Endothelial cell of umbilical vein (primary cell): Measurements from ENCODE around the gene PCSK9. TPM values are rescaled to one million over a fixed set of nuclear protein-coding genes. Genes with fewer than 3 reads are reported as not detected.

Source experiments
- BruUV-seq: library from RNA; stranded (reverse); fragments of 400-500 nt; replicated peaks from 2 replicates; lab custom pipeline; 2021; lab: Mats Ljungman, UMichigan
- CTCF ChIA-PET: fragments of 300-600, 350-600 bp; sonication (Branson Sonifier 250); formaldehyde crosslinking; loops from one replicate; lab custom pipeline; 2021; ENCODE audit warnings: antibody characterized with exemption, inconsistent platforms; lab: Charles Lee
- POLR2A ChIA-PET: fragments of 300-600, 350-600 bp; sonication (Branson Sonifier 250); formaldehyde crosslinking; loops from one replicate; lab custom pipeline; 2021; ENCODE audit warnings: antibody characterized with exemption, inconsistent platforms; lab: Charles Lee
- DNase-seq: peaks from one replicate; pipeline ENCODE4 v3.0.0-alpha.2; 2011; ENCODE audit warnings: low read depth, low spot score
- FAIRE-seq: peaks from 2 replicates; lab custom pipeline; 2011; peaks lifted over from hg19 to GRCh38; lab: Jason Lieb, UNC
- H2AFZ ChIP-seq: 2 replicates; pipeline ENCODE4 v1.6.0; 2012; ENCODE audit warnings: low read depth, low read length, control low read depth, inconsistent platforms
- H3K27ac ChIP-seq: 2 replicates; pipeline ENCODE4 v1.5.1; 2011; ENCODE audit warnings: low read depth, mild to moderate bottlenecking, control low read depth, low read length, moderate library complexity; ENCODE audit not compliant: insufficient read depth
- H3K27me3 ChIP-seq, 2 experiments: 2 replicates each; pipeline versions ENCODE4 v1.6.0 to v1.6.1; 2011; ENCODE audit warnings: low read length in 2 of 2, mixed read lengths in 1 of 2; ENCODE audit not compliant: control insufficient read depth in 2 of 2, insufficient read depth in 2 of 2
- H3K36me3 ChIP-seq, 2 experiments: 2 replicates in 1 of 2; 3 replicates in 1 of 2; pipeline ENCODE4 v1.5.1; 2011; ENCODE audit warnings: low read length in 2 of 2, mild to moderate bottlenecking in 1 of 2, moderate library complexity in 1 of 2; ENCODE audit not compliant: control insufficient read depth in 2 of 2, insufficient read depth in 2 of 2; ENCODE audit errors: extremely low read depth in 1 of 2
- H3K4me1 ChIP-seq: 3 replicates; pipeline ENCODE4 v1.5.1; 2011; ENCODE audit warnings: mild to moderate bottlenecking, low read length; ENCODE audit not compliant: control insufficient read depth, insufficient read depth; ENCODE audit errors: extremely low read depth
- H3K4me2 ChIP-seq: 2 replicates; pipeline ENCODE4 v1.6.1; 2011; ENCODE audit warnings: low read length, control low read depth, mixed read lengths; ENCODE audit not compliant: insufficient read depth
- H3K4me3 ChIP-seq, 3 experiments: fragments of 200-600 bp in 1 of 3; sonication (generic), shearing (Covaris generic) in 1 of 3; replicated peaks in 1 of 3; 2 replicates each; pipeline ENCODE4 v1.5.1; 2011 to 2016; ENCODE audit warnings: control low read depth in 3 of 3, low read length in 3 of 3, mild to moderate bottlenecking in 2 of 3, inconsistent platforms in 1 of 3, low read depth in 1 of 3, moderate library complexity in 1 of 3; ENCODE audit not compliant: insufficient read depth in 1 of 3
- H3K79me2 ChIP-seq: 2 replicates; pipeline ENCODE4 v1.6.0; 2012; ENCODE audit warnings: low read length, inconsistent platforms; ENCODE audit not compliant: control insufficient read depth, insufficient read depth
- H3K9ac ChIP-seq: replicated peaks from 2 replicates; pipeline ENCODE3; 2011; ENCODE audit warnings: low read length, control low read depth; ENCODE audit not compliant: insufficient read depth; ENCODE audit errors: extremely low read depth
- H3K9me1 ChIP-seq: replicated peaks from 3 replicates; pipeline ENCODE4 v1.6.0; 2011; ENCODE audit warnings: mild to moderate bottlenecking, low read length; ENCODE audit not compliant: control insufficient read depth, insufficient read depth; ENCODE audit errors: extremely low read depth
- H3K9me3 ChIP-seq: replicated peaks from 2 replicates; pipeline ENCODE4 v1.5.1; 2012; ENCODE audit warnings: low read length, inconsistent platforms; ENCODE audit not compliant: control insufficient read depth, insufficient read depth
- H4K20me1 ChIP-seq: replicated peaks from 2 replicates; pipeline ENCODE3; 2011; ENCODE audit warnings: mild to moderate bottlenecking, low read length; ENCODE audit not compliant: control insufficient read depth, insufficient read depth; ENCODE audit errors: extremely low read depth
- EZH2 ChIP-seq: IDR thresholded peaks from 2 replicates; pipeline ENCODE4 v1.6.1; 2012; ENCODE audit warnings: borderline replicate concordance, low read depth, mild to moderate bottlenecking, moderate library complexity, low read length, inconsistent platforms; ENCODE audit not compliant: severe bottlenecking
- FOS ChIP-seq: IDR thresholded peaks from 2 replicates; pipeline ENCODE4 v1.6.1; 2011; ENCODE audit warnings: mild to moderate bottlenecking, low read length, moderate library complexity, borderline replicate concordance; ENCODE audit not compliant: insufficient read depth
- GATA2 ChIP-seq: IDR thresholded peaks from 2 replicates; pipeline ENCODE4 v1.7.0; 2011; ENCODE audit warnings: low read depth, mild to moderate bottlenecking, moderate library complexity, mixed read lengths, low read length; ENCODE audit not compliant: insufficient read length, insufficient read depth
- JUN ChIP-seq: IDR thresholded peaks from 2 replicates; pipeline ENCODE4 v1.6.1; 2011; ENCODE audit warnings: borderline replicate concordance, low read depth; ENCODE audit not compliant: insufficient read length, insufficient read depth
- MYC ChIP-seq: IDR thresholded peaks from one replicate; pipeline ENCODE4 v1.6.1; 2011; ENCODE audit warnings: mild to moderate bottlenecking, low read depth, low read length
- POLR2A ChIP-seq: IDR thresholded peaks from 2 replicates; pipeline ENCODE4 v1.6.1; 2012; ENCODE audit warnings: low read depth, mild to moderate bottlenecking, control low read depth, low read length
- POLR2AphosphoS5 ChIP-seq: IDR thresholded peaks from 2 replicates; pipeline ENCODE4 v1.6.1; 2012; ENCODE audit warnings: low read depth, mild to moderate bottlenecking, control low read depth, low read length, moderate library complexity; ENCODE audit not compliant: insufficient read depth
- dilution Hi-C: fragments of 300-500 bp; cut with MboI; formaldehyde crosslinking; loops from one replicate; pipeline ENCODE4 v1.15.0; 2019; ENCODE audit warnings: low sequenced_read_pairs; ENCODE audit not compliant: extremely low pct_ligation_motif_present
- intact Hi-C: fragments of 100-400 bp; cut with micrococcal nuclease; formaldehyde crosslinking; loops from one replicate; pipeline ENCODE4 v1.10.0; 2022
- polyA plus RNA-seq, 4 experiments: library from polyadenylated mRNA; depleted of rRNA in 3 of 4; stranded (reverse) in 3 of 4; unstranded in 1 of 4; fragments of >200 nt; gene quantifications; 2 replicates each; pipeline versions ENCODE4 v1.2.1 to v1.2.3, GENCODE V29; 2011 to 2012; ENCODE audit warnings: missing spikeins in 1 of 4
- total RNA-seq: library from RNA; stranded (reverse); gene quantifications from 2 replicates; pipeline ENCODE4 v1.2.3, GENCODE V29; 2021
- TF ChIP-seq, protein P1 (sequence below), 2 donors: IDR thresholded peaks; 1 replicate in 1 of 2; 2 replicates in 1 of 2; pipeline ENCODE4 v1.5.1; 2011; ENCODE audit warnings: low read length in 2 of 2, mild to moderate bottlenecking in 2 of 2, moderate library complexity in 2 of 2, control low read depth in 1 of 2, inconsistent platforms in 1 of 2, low read depth in 1 of 2; ENCODE audit not compliant: insufficient read depth in 1 of 2; ENCODE audit errors: extremely low read depth in 1 of 2
- TF ChIP-seq, protein P2 (sequence below): IDR thresholded peaks from 2 replicates; pipeline ENCODE4 v1.6.1; 2011; ENCODE audit not compliant: insufficient read depth, insufficient read length

Gene PCSK9
- total and polyA plus RNA-seq, 2 donors (not counting 3 experiments of a cell fraction or from before 2014, with no cell fraction given) = 0.17 to 0.35 TPM

DNA sequence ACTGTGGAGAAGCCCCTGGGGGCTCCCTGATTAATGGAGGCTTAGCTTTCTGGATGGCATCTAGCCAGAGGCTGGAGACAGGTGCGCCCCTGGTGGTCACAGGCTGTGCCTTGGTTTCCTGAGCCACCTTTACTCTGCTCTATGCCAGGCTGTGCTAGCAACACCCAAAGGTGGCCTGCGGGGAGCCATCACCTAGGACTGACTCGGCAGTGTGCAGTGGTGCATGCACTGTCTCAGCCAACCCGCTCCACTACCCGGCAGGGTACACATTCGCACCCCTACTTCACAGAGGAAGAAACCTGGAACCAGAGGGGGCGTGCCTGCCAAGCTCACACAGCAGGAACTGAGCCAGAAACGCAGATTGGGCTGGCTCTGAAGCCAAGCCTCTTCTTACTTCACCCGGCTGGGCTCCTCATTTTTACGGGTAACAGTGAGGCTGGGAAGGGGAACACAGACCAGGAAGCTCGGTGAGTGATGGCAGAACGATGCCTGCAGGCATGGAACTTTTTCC, 24.8 kb downstream of the PCSK9 start:
- intact Hi-C loops (no loop called here), dilution Hi-C loops (no loop called here)
- Histone ChIP-seq H3K27me3 (no peaks in the 10 kb centered on the region), H3K4me2 (no peak overlapping the region), H3K9ac (no peak overlapping the region), H3K9me1 (no peaks in the 10 kb centered on the region), H3K36me3 (peaks cover 0 to 6% of the 10 kb centered on the region in 2 experiments), H3K27ac (no peak overlapping the region), H3K4me1 (no peaks in the 10 kb centered on the region), H3K4me3 (no peak overlapping the region), H4K20me1 (no peaks in the 10 kb centered on the region), H3K79me2 (no peaks in the 10 kb centered on the region), H3K9me3 (no peaks in the 10 kb centered on the region), H2AFZ (no peak overlapping the region)
- no peak for TF ChIP-seq JUN
- TF ChIP-seq, protein P1, sequence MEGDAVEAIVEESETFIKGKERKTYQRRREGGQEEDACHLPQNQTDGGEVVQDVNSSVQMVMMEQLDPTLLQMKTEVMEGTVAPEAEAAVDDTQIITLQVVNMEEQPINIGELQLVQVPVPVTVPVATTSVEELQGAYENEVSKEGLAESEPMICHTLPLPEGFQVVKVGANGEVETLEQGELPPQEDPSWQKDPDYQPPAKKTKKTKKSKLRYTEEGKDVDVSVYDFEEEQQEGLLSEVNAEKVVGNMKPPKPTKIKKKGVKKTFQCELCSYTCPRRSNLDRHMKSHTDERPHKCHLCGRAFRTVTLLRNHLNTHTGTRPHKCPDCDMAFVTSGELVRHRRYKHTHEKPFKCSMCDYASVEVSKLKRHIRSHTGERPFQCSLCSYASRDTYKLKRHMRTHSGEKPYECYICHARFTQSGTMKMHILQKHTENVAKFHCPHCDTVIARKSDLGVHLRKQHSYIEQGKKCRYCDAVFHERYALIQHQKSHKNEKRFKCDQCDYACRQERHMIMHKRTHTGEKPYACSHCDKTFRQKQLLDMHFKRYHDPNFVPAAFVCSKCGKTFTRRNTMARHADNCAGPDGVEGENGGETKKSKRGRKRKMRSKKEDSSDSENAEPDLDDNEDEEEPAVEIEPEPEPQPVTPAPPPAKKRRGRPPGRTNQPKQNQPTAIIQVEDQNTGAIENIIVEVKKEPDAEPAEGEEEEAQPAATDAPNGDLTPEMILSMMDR (IDR thresholded peaks at IDR 0.05; ENCODE audit: extremely low read depth in 1 of 2, insufficient read depth in 1 of 2, low read depth in 1 of 2, low read length in 2 of 2) = peak in 1 of 2 donors; percentile 39
- BruUV-seq = no TSS peak
- no peak for DNase-seq
- ChIA-PET CTCF (no interaction called here), POLR2A (interaction anchor here (0.5 kb wide), 1 partner anchor 113 kb away, joined by 3 read pairs; no protein-coding TSS in a partner anchor)
- no peak for FAIRE-seq

DNA sequence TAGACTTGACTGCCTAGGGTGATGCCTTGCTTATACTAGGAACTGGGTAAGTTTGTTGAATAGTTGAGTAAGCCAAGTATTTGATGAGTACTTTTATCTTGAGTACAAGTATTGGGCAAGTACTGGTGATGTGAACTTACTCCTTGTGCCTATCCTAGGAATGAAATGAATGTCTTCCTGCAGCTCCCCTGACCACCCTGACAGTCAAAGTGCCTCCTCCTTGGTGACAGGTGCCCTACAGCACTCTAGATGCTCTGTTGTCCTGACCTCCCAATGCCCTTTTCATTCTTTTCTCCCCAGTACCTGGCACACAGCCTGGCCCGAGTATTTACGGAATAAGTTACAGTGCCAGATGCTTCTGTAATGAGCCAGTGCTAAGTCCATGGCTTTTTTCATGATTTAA, 25.5 kb downstream of the PCSK9 start:
- Histone ChIP-seq H4K20me1 (no peaks in the 10 kb centered on the region), H3K27ac (no peak overlapping the region), H2AFZ (no peak overlapping the region), H3K27me3 (no peaks in the 10 kb centered on the region), H3K9me3 (no peaks in the 10 kb centered on the region), H3K4me1 (no peaks in the 10 kb centered on the region), H3K4me3 (no peak overlapping the region), H3K79me2 (no peaks in the 10 kb centered on the region), H3K9me1 (no peaks in the 10 kb centered on the region), H3K9ac (no peak overlapping the region), H3K4me2 (no peak overlapping the region), H3K36me3 (peaks cover 0 to 7% of the 10 kb centered on the region in 2 experiments)
- intact Hi-C loops = no loop called here
- DNase-seq (peak; percentile 14), FAIRE-seq (no peak)
- CTCF ChIA-PET = no interaction called here
- TF ChIP-seq POLR2AphosphoS5 (no peak), JUN (no peak), FOS (no peak), MYC (no peak), EZH2 (no peak), POLR2A (no peak), GATA2 (no peak)
- TF ChIP-seq, protein P1 (IDR thresholded peaks at IDR 0.05; ENCODE audit: extremely low read depth in 1 of 2, insufficient read depth in 1 of 2, low read depth in 1 of 2, low read length in 2 of 2) = no peak
- TF ChIP-seq, protein P2, sequence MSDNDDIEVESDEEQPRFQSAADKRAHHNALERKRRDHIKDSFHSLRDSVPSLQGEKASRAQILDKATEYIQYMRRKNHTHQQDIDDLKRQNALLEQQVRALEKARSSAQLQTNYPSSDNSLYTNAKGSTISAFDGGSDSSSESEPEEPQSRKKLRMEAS = no peak
- BruUV-seq = no TSS peak
- dilution Hi-C loops = no loop called here
- POLR2A ChIA-PET = no interaction called here
